GM19395 (cell line): Measurements from ENCODE around the gene ZBTB8OS.

ENCODE experiments used
- ATAC-seq: cut with Tn5 transposase; IDR thresholded peaks from one replicate; pipeline ENCODE4 v1.9.1; 2021; ENCODE audit warnings: mild to moderate bottlenecking, moderate library complexity; ENCODE audit not compliant: unreplicated experiment

The ZBTB8OS gene

DNA sequence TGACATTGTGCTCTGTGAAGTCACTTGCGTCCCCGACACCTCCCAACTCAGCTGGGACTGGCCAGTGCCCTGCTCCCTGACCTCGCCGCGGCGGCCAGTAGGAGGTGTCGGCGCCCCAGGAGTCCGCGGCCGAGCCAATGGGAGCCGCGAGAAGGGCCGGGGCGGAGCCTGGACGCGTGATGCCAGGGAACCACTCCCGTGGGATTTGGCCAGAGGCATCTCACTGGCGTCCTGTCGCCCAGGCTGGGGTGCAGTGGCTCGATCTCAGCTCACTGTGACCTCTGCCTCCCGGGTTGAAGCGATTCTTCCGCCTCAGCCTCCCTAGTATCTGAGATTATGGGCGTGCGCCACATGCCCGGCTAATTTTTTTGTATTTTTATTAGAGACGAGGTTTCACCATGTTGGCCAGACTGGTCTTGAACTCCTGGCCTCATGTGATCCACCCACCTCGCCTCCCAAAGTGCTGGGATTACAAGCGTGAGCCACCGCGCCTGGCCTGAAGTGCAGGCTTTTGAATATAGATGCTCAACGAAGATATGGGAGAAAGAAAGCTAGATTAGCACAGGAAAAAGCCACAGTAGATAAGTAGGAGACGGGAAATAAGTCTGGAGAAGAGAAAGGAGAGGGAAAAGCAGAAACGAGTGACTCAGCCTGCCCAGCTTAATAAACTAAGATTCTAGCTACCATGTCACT lies 38.0 kb downstream of the ZBTB8OS start:
- ATAC-seq: no peak

GRCh38 chr1:32611859-32612188 lies 38.5 kb downstream of the ZBTB8OS start:
- ATAC-seq: no peak

DNA sequence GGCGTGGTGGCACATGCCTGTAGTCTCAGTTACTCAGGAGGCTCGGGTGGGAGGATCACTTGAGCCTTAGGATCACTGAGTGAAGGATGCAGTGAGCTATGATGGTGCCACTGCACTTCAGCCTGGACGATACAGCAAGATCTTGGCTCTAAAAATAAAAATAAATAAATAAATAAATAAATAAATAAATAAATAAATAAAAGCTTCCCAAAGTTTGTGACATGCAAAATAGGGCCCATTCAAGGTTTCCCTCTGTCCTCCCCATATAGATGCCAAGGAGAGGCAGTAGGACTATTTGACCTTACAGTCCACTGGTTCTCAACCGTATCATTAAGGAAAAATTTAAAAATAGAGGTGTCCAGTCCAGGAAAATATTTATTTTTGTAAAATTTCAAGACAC lies 41.2 kb downstream of the ZBTB8OS start:
- no peak for ATAC-seq

DNA sequence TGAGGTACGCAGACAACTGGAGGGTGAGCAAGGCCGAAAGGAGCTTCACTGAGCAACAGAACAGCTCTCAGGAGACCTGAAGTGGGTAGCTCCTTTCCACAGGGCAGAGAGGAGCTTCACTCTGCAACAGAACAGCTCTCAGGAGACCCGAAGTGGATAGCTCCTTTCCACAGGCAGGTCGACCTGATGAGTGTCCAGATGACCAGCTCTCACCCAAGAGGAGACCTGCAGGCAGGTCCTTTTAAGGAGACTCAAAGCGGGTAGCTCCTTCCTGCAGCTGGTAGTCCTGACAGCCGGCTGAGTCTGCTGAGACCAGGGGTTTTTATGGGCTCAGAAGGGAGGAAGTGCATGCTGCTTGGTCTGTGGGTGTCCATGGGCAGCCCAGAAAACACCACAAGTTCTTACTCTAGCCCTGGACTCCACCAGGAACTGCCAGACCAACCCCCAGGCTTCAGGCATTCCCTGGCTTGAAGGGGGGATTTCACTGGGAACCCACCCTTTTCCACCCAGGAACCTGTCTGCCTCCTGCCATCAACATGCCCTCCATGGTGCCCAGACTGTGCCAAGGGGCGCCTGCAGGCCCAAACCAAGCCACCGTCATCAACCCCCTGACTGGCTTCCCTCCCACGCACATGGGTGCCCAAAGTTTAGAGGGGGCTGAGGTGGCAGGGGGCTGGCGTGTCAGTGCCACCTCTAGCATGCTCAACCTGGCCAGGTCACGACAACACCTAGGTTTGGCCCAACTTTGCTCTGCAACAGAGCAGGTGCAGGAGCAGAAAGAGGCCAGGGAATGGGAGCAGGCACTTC lies 43.6 kb downstream of the ZBTB8OS start:
- ATAC-seq: no peak

- no peak for ATAC-seq
These were observed 44.5 kb downstream of the ZBTB8OS start for GRCh38 chr1:32605711-32606424.

DNA sequence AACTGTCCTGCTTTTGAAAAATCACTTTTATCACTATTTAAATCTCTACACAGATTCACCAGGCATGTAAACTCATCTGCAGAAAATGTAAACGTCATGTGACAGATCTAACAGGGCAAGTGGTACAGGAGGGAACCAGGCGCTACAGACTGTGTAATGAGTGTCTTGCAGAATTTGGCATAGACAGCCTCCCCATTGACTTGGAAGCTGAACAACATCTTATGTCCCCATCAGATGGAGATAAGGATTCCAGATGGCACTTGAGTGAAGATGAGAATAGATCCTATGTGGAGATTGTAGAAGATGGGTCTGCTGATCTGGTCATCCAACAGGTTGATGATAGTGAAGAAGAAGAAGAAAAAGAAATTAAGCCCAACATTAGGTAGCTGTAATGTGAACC lies 50.3 kb downstream of the ZBTB8OS start:
- no peak for ATAC-seq

DNA sequence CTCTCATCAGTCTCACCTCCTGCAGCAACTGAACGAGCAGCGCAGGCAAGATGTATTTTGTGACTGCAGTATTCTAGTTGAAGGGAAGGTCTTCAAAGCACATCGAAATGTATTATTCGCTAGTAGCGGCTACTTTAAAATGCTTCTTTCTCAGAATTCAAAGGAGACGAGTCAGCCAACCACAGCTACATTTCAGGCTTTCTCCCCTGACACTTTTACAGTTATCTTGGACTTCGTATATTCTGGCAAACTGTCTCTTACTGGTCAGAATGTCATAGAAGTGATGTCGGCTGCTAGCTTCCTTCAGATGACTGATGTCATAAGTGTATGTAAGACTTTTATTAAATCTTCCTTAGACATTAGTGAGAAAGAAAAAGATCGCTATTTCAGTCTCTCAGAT lies 57.4 kb downstream of the ZBTB8OS start:
- no peak for ATAC-seq

GRCh38 chr1:32580348-32581017 lies 69.9 kb downstream of the ZBTB8OS start:
- ATAC-seq: no peak
